ENCODE measurements around the gene CCT4.
A peak's percentile ranks its signal among the peaks of the same experiment; 100 is the strongest.
"Not testable (repeated sequence)": the region's sequence is repeated elsewhere in the genome, so short reads cannot be mapped to it uniquely, and the experiment has no call there.

CCT4 gene

GRCh38 chr2:61855318-61855613 lies 33.2 kb downstream of the CCT4 start:
- DNase-seq (ENCODE audit: low read depth) = no peak
- no peak for TF ChIP-seq CTCF (IDR thresholded peaks at IDR 0.05; ENCODE audit: control insufficient read depth, insufficient read depth, low read depth, low read length, missing control alignments)
- peak overlapping the region; percentile 89 for H3K4me3 ChIP-seq (ENCODE audit: control insufficient read depth, low read depth, low read length)

- no peak for TF ChIP-seq CTCF (IDR thresholded peaks at IDR 0.05; ENCODE audit: control insufficient read depth, insufficient read depth, low read depth, low read length, missing control alignments)
- DNase-seq (ENCODE audit: low read depth) = peak; percentile 88
- peak overlapping the region; percentile 89 for H3K4me3 ChIP-seq (ENCODE audit: control insufficient read depth, low read depth, low read length)
Observed at GRCh38 chr2:61854564-61855317, 33.7 kb downstream of the CCT4 start.

- DNase-seq (ENCODE audit: low read depth) = peak; percentile 32
- H3K4me3 ChIP-seq (ENCODE audit: control insufficient read depth, low read depth, low read length) = peak within 1 kb of the TSS; percentile 89
- TF ChIP-seq CTCF (IDR thresholded peaks at IDR 0.05; ENCODE audit: control insufficient read depth, insufficient read depth, low read depth, low read length, missing control alignments) = no peak
Observed at GRCh38 chr2:61853847-61854563, 34.5 kb downstream of the CCT4 start, which contains the start of gene FAM161A. TSS of gene FAM161A (minus strand) at chr2:61854060. CDS start at chr2:61854041, 19 bp downstream.

- DNase-seq (ENCODE audit: low read depth) = no peak
- peak overlapping the region; percentile 89 for H3K4me3 ChIP-seq (ENCODE audit: control insufficient read depth, low read depth, low read length)
- TF ChIP-seq CTCF (IDR thresholded peaks at IDR 0.05; ENCODE audit: control insufficient read depth, insufficient read depth, low read depth, low read length, missing control alignments) = no peak
Observed at GRCh38 chr2:61853086-61853846, 35.2 kb downstream of the CCT4 start.

- not testable (repeated sequence) for H3K4me3 ChIP-seq (ENCODE audit: control insufficient read depth, low read depth, low read length); DNase-seq (ENCODE audit: low read depth)
Observed at GRCh38 chr2:61851270-61851669, 37.2 kb downstream of the CCT4 start.

GRCh38 chr2:61845320-61845719 lies 43.1 kb downstream of the CCT4 start:
- no peak overlapping the region for H3K4me3 ChIP-seq (ENCODE audit: control insufficient read depth, low read depth, low read length)
- no peak for DNase-seq (ENCODE audit: low read depth)
- TF ChIP-seq CTCF (IDR thresholded peaks at IDR 0.05; ENCODE audit: control insufficient read depth, insufficient read depth, low read depth, low read length, missing control alignments) = no peak

GRCh38 chr2:61841286-61841685 lies 47.2 kb downstream of the CCT4 start:
- no peak overlapping the region for H3K4me3 ChIP-seq (ENCODE audit: control insufficient read depth, low read depth, low read length)
- DNase-seq (ENCODE audit: low read depth) = no peak
- no peak for TF ChIP-seq CTCF (IDR thresholded peaks at IDR 0.05; ENCODE audit: control insufficient read depth, insufficient read depth, low read depth, low read length, missing control alignments)

Measured in AG09309 (cell line).